ENCODE measurements around the gene C2CD2L. TPM values are rescaled to one million over a fixed set of nuclear protein-coding genes. Genes with fewer than 3 reads are reported as not detected.

Gene C2CD2L
- total and polyA plus RNA-seq, 2 of the 13 experiments (the other 11 are each of a cell fraction or from before 2014, with no cell fraction given), result 3.7 to 5.5 TPM

- TF ChIP-seq HIC2 (CRISPR knock-in tag; IDR thresholded peaks at IDR 0.05; ENCODE audit: low read depth) (no peak), TBX3 (IDR thresholded peaks at IDR 0.05; ENCODE audit: borderline replicate concordance) (no peak), NCOA1 (CRISPR knock-in tag; IDR thresholded peaks at IDR 0.05) (no peak), HOXA3 (CRISPR knock-in tag; IDR thresholded peaks at IDR 0.05) (peak; percentile 56), ZNF550 (CRISPR knock-in tag; IDR thresholded peaks at IDR 0.05; ENCODE audit: borderline replicate concordance) (no peak), POLR2A (IDR thresholded peaks at IDR 0.05; ENCODE audit: insufficient read depth in 1 of 2, low read depth in 2 of 2, low read length in 2 of 2) (peak; percentile 65 to 84), MIXL1 (CRISPR knock-in tag; IDR thresholded peaks at IDR 0.05) (peak; percentile 65), ZBTB10 (CRISPR knock-in tag; IDR thresholded peaks at IDR 0.05; ENCODE audit: borderline replicate concordance) (no peak), ZNF605 (CRISPR knock-in tag; IDR thresholded peaks at IDR 0.05) (peak; percentile 63; the same call in 1 of the 2 replicates), RFXAP (CRISPR knock-in tag; IDR thresholded peaks at IDR 0.05; ENCODE audit: borderline replicate concordance) (no peak), KAT2B (IDR thresholded peaks at IDR 0.05; ENCODE audit: borderline replicate concordance, low read depth, low read length) (no peak), CBX2 (IDR thresholded peaks at IDR 0.05; ENCODE audit: low read depth, low read length) (no peak), CBX2 (CRISPR knock-in tag; IDR thresholded peaks at IDR 0.05; ENCODE audit: low read depth) (no peak), GATAD1 (CRISPR knock-in tag; IDR thresholded peaks at IDR 0.05) (peak; percentile 84), ZSCAN31 (CRISPR knock-in tag; IDR thresholded peaks at IDR 0.05; ENCODE audit: low read depth) (0 out of 2 replicates have a peak, but pooled peaks have one; percentile 44), ZNF18 (CRISPR knock-in tag; IDR thresholded peaks at IDR 0.05; ENCODE audit: insufficient replicate concordance) (no peak), SOX5 (CRISPR knock-in tag; IDR thresholded peaks at IDR 0.05; ENCODE audit: borderline replicate concordance) (0 out of 2 replicates have a peak, but pooled peaks have one; percentile 39)
Measured at GRCh38 chr11:119121008-119121810, 14.1 kb downstream of the C2CD2L start, which contains the start of gene HINFP (continued).

Measured in HepG2 (cell line).